Activated naive CD4-positive, alpha-beta T cell (primary cell): ENCODE data around the gene AOC1.
"Not testable (repeated sequence)": the region's sequence is repeated elsewhere in the genome, so short reads cannot be mapped to it uniquely, and the experiment has no call there.

Source experiments
- DNase-seq, 4 experiments: peaks; one replicate each; lab custom pipeline; 2025; lab: John Stamatoyannopoulos, UW

The AOC1 gene

GRCh38 chr7:150897502-150898474 lies 45.5 kb downstream of the AOC1 start:
- no peak for DNase-seq

GRCh38 chr7:150898475-150899011 lies 46.2 kb downstream of the AOC1 start:
- peak; percentile 59 to 77 (median 74) for DNase-seq

GRCh38 chr7:150900675-150901074 lies 48.4 kb downstream of the AOC1 start:
- no peak for DNase-seq

- DNase-seq = no peak
Measured at GRCh38 chr7:150901160-150902035, 49.1 kb downstream of the AOC1 start.

GRCh38 chr7:150902078-150903033 lies 50.0 kb downstream of the AOC1 start:
- no peak for DNase-seq

GRCh38 chr7:150903606-150904005 lies 51.3 kb downstream of the AOC1 start:
- DNase-seq = no peak

GRCh38 chr7:150904011-150904909 lies 51.9 kb downstream of the AOC1 start:
- no peak for DNase-seq

- no peak for DNase-seq
Measured at GRCh38 chr7:150908173-150908572, 55.9 kb downstream of the AOC1 start.

- DNase-seq = peak in 2 of 4 experiments; percentile 2 to 23
Measured at GRCh38 chr7:150909200-150909995, 57.1 kb downstream of the AOC1 start.

GRCh38 chr7:150910305-150910995 lies 58.1 kb downstream of the AOC1 start:
- not testable (repeated sequence) for DNase-seq

- no peak for DNase-seq
Measured at GRCh38 chr7:150910996-150911422, 58.7 kb downstream of the AOC1 start.
